Skeletal muscle tissue (tissue), 4 donors: ENCODE results near the gene KPNA2. TPM values are rescaled to one million over a fixed set of nuclear protein-coding genes. Genes with fewer than 3 reads are reported as not detected.

Source experiments
- H3K27ac ChIP-seq: one replicate; pipeline ENCODE4 v1.7.0; 2013; ENCODE audit warnings: mild to moderate bottlenecking, low read depth, low read length, inconsistent platforms
- H3K27me3 ChIP-seq, 3 donors: one replicate each; pipeline ENCODE4 v1.7.0; 2013; ENCODE audit warnings: low read length in 3 of 3; ENCODE audit not compliant: control insufficient read depth in 3 of 3, insufficient read depth in 3 of 3
- H3K36me3 ChIP-seq, 3 donors: one replicate each; pipeline ENCODE4 v1.7.0; 2013; ENCODE audit warnings: low read length in 3 of 3; ENCODE audit not compliant: control insufficient read depth in 3 of 3, insufficient read depth in 3 of 3
- H3K4me1 ChIP-seq, 3 donors: one replicate each; pipeline ENCODE4 v1.7.0; 2013; ENCODE audit warnings: low read length in 3 of 3, mild to moderate bottlenecking in 3 of 3; ENCODE audit not compliant: control insufficient read depth in 3 of 3, insufficient read depth in 3 of 3
- H3K4me3 ChIP-seq, 3 donors: one replicate each; pipeline ENCODE4 v1.7.0; 2013; ENCODE audit warnings: low read length in 3 of 3
- H3K9ac ChIP-seq, 3 donors: one replicate each; pipeline ENCODE4 v1.7.0; 2013; ENCODE audit warnings: low read length in 3 of 3, mild to moderate bottlenecking in 3 of 3, moderate library complexity in 2 of 3, low read depth in 1 of 3
- H3K9me3 ChIP-seq, 3 donors: one replicate each; pipeline ENCODE4 v1.7.0; 2013; ENCODE audit warnings: low read length in 3 of 3; ENCODE audit not compliant: control insufficient read depth in 3 of 3
- total RNA-seq: library from RNA; depleted of rRNA; stranded (reverse); fragments of >200 nt; gene quantifications from one replicate; pipeline ENCODE4 v1.2.3, GENCODE V29; 2014
- donor health status: Osteomylitis.

Gene KPNA2
- total RNA-seq, 1 donor from 2014 or later: 31.3 TPM

DNA sequence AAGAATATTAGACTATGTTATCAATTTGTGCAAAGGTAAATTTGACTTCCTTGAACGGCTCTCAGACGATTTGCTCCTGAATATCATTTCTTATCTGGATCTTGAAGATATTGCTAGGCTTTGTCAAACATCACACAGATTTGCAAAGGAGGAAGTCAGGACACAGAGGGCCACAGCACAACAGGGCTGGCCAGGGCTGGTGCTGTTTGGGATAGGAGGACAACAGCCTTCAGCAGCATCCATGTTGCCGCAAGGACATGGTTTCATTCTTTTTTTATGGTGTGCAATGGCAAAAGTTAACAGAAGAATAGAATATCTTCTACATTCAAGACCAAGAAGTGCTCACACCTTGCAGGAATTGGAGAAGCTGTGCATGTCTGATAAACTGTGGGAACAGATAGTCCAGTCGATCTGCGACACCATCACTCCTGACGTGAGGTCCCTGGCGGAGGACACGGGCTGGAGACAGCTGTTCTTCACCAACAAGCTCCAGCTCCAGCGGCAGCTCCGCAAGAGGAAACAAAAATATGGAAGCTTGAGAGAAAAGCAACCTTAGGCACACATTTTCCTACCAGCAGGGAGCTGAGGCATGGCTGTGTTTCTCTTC, 59.8 kb downstream of the KPNA2 start:
- Histone ChIP-seq H3K4me3 (no peak overlapping the region), H3K9me3 (no peaks in the 10 kb centered on the region), H3K27ac (no peak overlapping the region), H3K27me3 (no peaks in the 10 kb centered on the region), H3K36me3 (no peaks in the 10 kb centered on the region), H3K9ac (no peak overlapping the region), H3K4me1 (no peaks in the 10 kb centered on the region)

- Histone ChIP-seq H3K4me1 (peaks cover 2 to 4% (median 3%) of the 10 kb centered on the region in 3 donors), H3K4me3 (no peak overlapping the region), H3K27me3 (no peaks in the 10 kb centered on the region), H3K27ac (no peak overlapping the region), H3K9ac (no peak overlapping the region), H3K9me3 (no peaks in the 10 kb centered on the region), H3K36me3 (no peaks in the 10 kb centered on the region)
Measured at GRCh38 chr17:68096111-68096510, 60.6 kb downstream of the KPNA2 start.

Other genes starting within 250 kb of the KPNA2 start
- gene BPTF, start 210.2 kb upstream of the KPNA2 start, total RNA-seq: 61.6 TPM
- 12.0 TPM for gene C17orf58, start 39.3 kb upstream of the KPNA2 start, total RNA-seq
- gene AMZ2, start 212.3 kb downstream of the KPNA2 start, total RNA-seq: 49.6 TPM